ENCODE data around the gene BICC1.

The BICC1 gene

DNA sequence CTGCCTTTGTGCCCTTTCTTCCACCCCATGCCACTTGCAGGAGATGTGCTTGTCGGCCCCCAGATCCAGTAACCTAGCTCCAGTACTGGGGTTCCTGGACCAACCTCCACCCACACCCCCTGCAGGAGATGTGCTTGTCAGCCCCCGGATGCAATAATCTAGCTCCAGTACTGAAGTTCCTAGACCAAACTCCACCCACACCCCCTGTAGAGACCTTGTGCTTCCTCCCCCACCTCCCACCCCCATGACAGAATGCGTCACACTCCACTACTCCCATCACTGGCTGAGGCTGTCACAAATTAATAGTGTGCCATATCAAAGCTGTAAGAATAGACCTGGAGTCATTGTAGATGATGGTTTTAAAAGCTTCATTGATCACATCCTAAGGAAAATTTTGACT is 185.0 kb downstream of the BICC1 start:
- no peaks in the 10 kb centered on the region for H3F3A ChIP-seq (ENCODE audit: insufficient read depth, low read length)
- TF ChIP-seq CTCF (IDR thresholded peaks at IDR 0.05; ENCODE audit: low read length) (no peak), EZH2 (IDR thresholded peaks at IDR 0.05; ENCODE audit: borderline replicate concordance, low read length) (no peak)
- no peaks in the 10 kb centered on the region for H3K36me3 ChIP-seq (ENCODE audit: insufficient read depth, low read length)
- H3K27me3 ChIP-seq (ENCODE audit: insufficient read depth, low read length), result no peaks in the 10 kb centered on the region
- no peaks in the 10 kb centered on the region for H3K9me3 ChIP-seq (ENCODE audit: low read length)
- H3K27ac ChIP-seq (ENCODE audit: low read depth, low read length, poor library complexity, severe bottlenecking), result no peak overlapping the region
- no peaks in the 10 kb centered on the region for H3K79me2 ChIP-seq (ENCODE audit: insufficient read depth, low read length)
- H3K9me2 ChIP-seq (ENCODE audit: low read depth, low read length), result no peaks in the 10 kb centered on the region
- H3K4me1 ChIP-seq (ENCODE audit: insufficient read depth, low read length, severe bottlenecking), result no peaks in the 10 kb centered on the region
- H2AFZ ChIP-seq (ENCODE audit: low read length), result no peak overlapping the region
- H3K9ac ChIP-seq (ENCODE audit: low read length), result no peak overlapping the region
- H3K4me2 ChIP-seq (ENCODE audit: low read length), result no peak overlapping the region
- H3K4me3 ChIP-seq (ENCODE audit: low read depth, low read length, poor library complexity, severe bottlenecking), result no peak overlapping the region
- H4K20me1 ChIP-seq (ENCODE audit: insufficient read depth, low read length), result no peaks in the 10 kb centered on the region

- H3K4me1 ChIP-seq (ENCODE audit: insufficient read depth, low read length, severe bottlenecking), result no peaks in the 10 kb centered on the region
- no peaks in the 10 kb centered on the region for H3F3A ChIP-seq (ENCODE audit: insufficient read depth, low read length)
- no peaks in the 10 kb centered on the region for H3K79me2 ChIP-seq (ENCODE audit: insufficient read depth, low read length)
- H2AFZ ChIP-seq (ENCODE audit: low read length), result no peak overlapping the region
- H4K20me1 ChIP-seq (ENCODE audit: insufficient read depth, low read length), result no peaks in the 10 kb centered on the region
- H3K4me2 ChIP-seq (ENCODE audit: low read length), result no peak overlapping the region
- no peak overlapping the region for H3K27ac ChIP-seq (ENCODE audit: low read depth, low read length, poor library complexity, severe bottlenecking)
- no peaks in the 10 kb centered on the region for H3K9me2 ChIP-seq (ENCODE audit: low read depth, low read length)
- TF ChIP-seq EZH2 (IDR thresholded peaks at IDR 0.05; ENCODE audit: borderline replicate concordance, low read length) (no peak), CTCF (IDR thresholded peaks at IDR 0.05; ENCODE audit: low read length) (no peak)
- H3K9ac ChIP-seq (ENCODE audit: low read length), result no peak overlapping the region
- no peak overlapping the region for H3K4me3 ChIP-seq (ENCODE audit: low read depth, low read length, poor library complexity, severe bottlenecking)
- no peaks in the 10 kb centered on the region for H3K9me3 ChIP-seq (ENCODE audit: low read length)
- no peaks in the 10 kb centered on the region for H3K27me3 ChIP-seq (ENCODE audit: insufficient read depth, low read length)
- no peaks in the 10 kb centered on the region for H3K36me3 ChIP-seq (ENCODE audit: insufficient read depth, low read length)
Observed at GRCh38 chr10:58698777-58699356, 186.2 kb downstream of the BICC1 start.

GRCh38 chr10:58700591-58700990 is 187.9 kb downstream of the BICC1 start:
- no peaks in the 10 kb centered on the region for H3K9me2 ChIP-seq (ENCODE audit: low read depth, low read length)
- no peak overlapping the region for H2AFZ ChIP-seq (ENCODE audit: low read length)
- no peak overlapping the region for H3K9ac ChIP-seq (ENCODE audit: low read length)
- no peaks in the 10 kb centered on the region for H3K27me3 ChIP-seq (ENCODE audit: insufficient read depth, low read length)
- no peak for TF ChIP-seq EZH2 (IDR thresholded peaks at IDR 0.05; ENCODE audit: borderline replicate concordance, low read length)
- TF ChIP-seq CTCF (IDR thresholded peaks at IDR 0.05; ENCODE audit: low read length), result no peak
- H3K9me3 ChIP-seq (ENCODE audit: low read length), result no peaks in the 10 kb centered on the region
- H3K36me3 ChIP-seq (ENCODE audit: insufficient read depth, low read length), result no peaks in the 10 kb centered on the region
- H3K4me1 ChIP-seq (ENCODE audit: insufficient read depth, low read length, severe bottlenecking), result no peaks in the 10 kb centered on the region
- no peaks in the 10 kb centered on the region for H4K20me1 ChIP-seq (ENCODE audit: insufficient read depth, low read length)
- no peaks in the 10 kb centered on the region for H3F3A ChIP-seq (ENCODE audit: insufficient read depth, low read length)
- no peak overlapping the region for H3K27ac ChIP-seq (ENCODE audit: low read depth, low read length, poor library complexity, severe bottlenecking)
- no peak overlapping the region for H3K4me3 ChIP-seq (ENCODE audit: low read depth, low read length, poor library complexity, severe bottlenecking)
- H3K79me2 ChIP-seq (ENCODE audit: insufficient read depth, low read length), result no peaks in the 10 kb centered on the region
- H3K4me2 ChIP-seq (ENCODE audit: low read length), result no peak overlapping the region

Data from OCI-LY1 (cell line).